ENCODE results near the gene MICAL2.

MICAL2 gene

DNA sequence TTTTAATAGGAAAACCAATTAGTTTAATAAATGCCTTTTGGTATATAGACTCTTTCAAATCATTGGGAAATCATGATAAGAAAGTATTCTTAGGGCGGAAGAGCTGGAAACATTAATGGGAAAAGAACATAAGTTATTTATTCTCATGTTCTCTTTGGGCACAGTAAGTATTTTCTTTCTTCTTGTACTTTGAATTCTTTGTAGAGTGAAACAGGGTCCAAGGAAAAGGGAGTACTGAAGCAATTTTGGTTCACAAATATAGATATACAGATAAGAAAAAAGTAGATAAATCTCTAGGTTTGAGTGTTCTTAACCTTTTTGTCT is 123.2 kb downstream of the MICAL2 start:
- TF ChIP-seq ZNF8 (CRISPR knock-in tag; IDR thresholded peaks at IDR 0.05) = no peak
- TF ChIP-seq ZNF565 (CRISPR knock-in tag; conservative IDR thresholded peaks at IDR 0.05; ENCODE audit: low read depth) = no peak
- TF ChIP-seq GLIS3 (CRISPR knock-in tag; IDR thresholded peaks at IDR 0.05) = no peak
- TF ChIP-seq SNAI2 (CRISPR knock-in tag; IDR thresholded peaks at IDR 0.05) = no peak
- TF ChIP-seq TOX (CRISPR knock-in tag; IDR thresholded peaks at IDR 0.05; ENCODE audit: borderline replicate concordance) = no peak
- TF ChIP-seq PPARA (CRISPR knock-in tag; IDR thresholded peaks at IDR 0.05; ENCODE audit: borderline replicate concordance) = no peak
- no peak for TF ChIP-seq ZFP30 (CRISPR knock-in tag; IDR thresholded peaks at IDR 0.05)
- no peak for TF ChIP-seq RARB (CRISPR knock-in tag; IDR thresholded peaks at IDR 0.05)
- no peak for TF ChIP-seq ZFP3 (CRISPR knock-in tag; IDR thresholded peaks at IDR 0.05)
- no peak for TF ChIP-seq ARNTL (CRISPR knock-in tag; IDR thresholded peaks at IDR 0.05; ENCODE audit: borderline replicate concordance, low read depth)
- TF ChIP-seq BACH2 (CRISPR knock-in tag; IDR thresholded peaks at IDR 0.05; ENCODE audit: borderline replicate concordance) = no peak
- TF ChIP-seq, protein P1, sequence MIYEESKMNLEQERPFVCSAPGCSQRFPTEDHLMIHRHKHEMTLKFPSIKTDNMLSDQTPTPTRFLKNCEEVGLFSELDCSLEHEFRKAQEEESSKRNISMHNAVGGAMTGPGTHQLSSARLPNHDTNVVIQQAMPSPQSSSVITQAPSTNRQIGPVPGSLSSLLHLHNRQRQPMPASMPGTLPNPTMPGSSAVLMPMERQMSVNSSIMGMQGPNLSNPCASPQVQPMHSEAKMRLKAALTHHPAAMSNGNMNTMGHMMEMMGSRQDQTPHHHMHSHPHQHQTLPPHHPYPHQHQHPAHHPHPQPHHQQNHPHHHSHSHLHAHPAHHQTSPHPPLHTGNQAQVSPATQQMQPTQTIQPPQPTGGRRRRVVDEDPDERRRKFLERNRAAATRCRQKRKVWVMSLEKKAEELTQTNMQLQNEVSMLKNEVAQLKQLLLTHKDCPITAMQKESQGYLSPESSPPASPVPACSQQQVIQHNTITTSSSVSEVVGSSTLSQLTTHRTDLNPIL (CRISPR knock-in tag; IDR thresholded peaks at IDR 0.05; ENCODE audit: low read depth) = no peak
- no peak for TF ChIP-seq ESRRG (CRISPR knock-in tag; IDR thresholded peaks at IDR 0.05)
- TF ChIP-seq POU6F1 (CRISPR knock-in tag; IDR thresholded peaks at IDR 0.05; ENCODE audit: borderline replicate concordance, low read depth) = no peak
- TF ChIP-seq CSRNP3 (CRISPR knock-in tag; IDR thresholded peaks at IDR 0.05) = no peak
- no peak; the same call in 1 of the 2 replicates for TF ChIP-seq ISL1 (CRISPR knock-in tag; IDR thresholded peaks at IDR 0.05)
- no peak for TF ChIP-seq ZC3H10 (CRISPR knock-in tag; IDR thresholded peaks at IDR 0.05)
- TF ChIP-seq TCF4 (CRISPR knock-in tag; IDR thresholded peaks at IDR 0.05; ENCODE audit: borderline replicate concordance) = no peak
- no peak for ATAC-seq

- TF ChIP-seq ZFP30 (CRISPR knock-in tag; IDR thresholded peaks at IDR 0.05) = no peak
These were observed 123.8 kb downstream of the MICAL2 start for GRCh38 chr11:12234221-12234620.

GRCh38 chr11:12235080-12235479 is 124.7 kb downstream of the MICAL2 start:
- TF ChIP-seq BACH2 (CRISPR knock-in tag; IDR thresholded peaks at IDR 0.05; ENCODE audit: borderline replicate concordance) = no peak
- no peak for TF ChIP-seq ESRRG (CRISPR knock-in tag; IDR thresholded peaks at IDR 0.05)
- TF ChIP-seq ZNF70 (CRISPR knock-in tag; IDR thresholded peaks at IDR 0.05) = no peak
- TF ChIP-seq CSRNP3 (CRISPR knock-in tag; IDR thresholded peaks at IDR 0.05) = no peak
- TF ChIP-seq ZFP3 (CRISPR knock-in tag; IDR thresholded peaks at IDR 0.05) = no peak
- TF ChIP-seq ZNF8 (CRISPR knock-in tag; IDR thresholded peaks at IDR 0.05) = no peak
- TF ChIP-seq ZNF565 (CRISPR knock-in tag; conservative IDR thresholded peaks at IDR 0.05; ENCODE audit: low read depth) = no peak
- TF ChIP-seq PATZ1 (CRISPR knock-in tag; IDR thresholded peaks at IDR 0.05; ENCODE audit: borderline replicate concordance) = no peak
- no peak for ATAC-seq

More at GRCh38 chr11:12234221-12234620, 123.8 kb downstream of the MICAL2 start:
- no peak for ATAC-seq

GRCh38 chr11:12235553-12235946 is 125.2 kb downstream of the MICAL2 start:
- peak; percentile 38 for ATAC-seq

More at GRCh38 chr11:12235553-12235946, 125.2 kb downstream of the MICAL2 start:
- TF ChIP-seq ZNF70 (CRISPR knock-in tag; IDR thresholded peaks at IDR 0.05) (no peak), SNAI2 (CRISPR knock-in tag; IDR thresholded peaks at IDR 0.05) (no peak), ARNTL (CRISPR knock-in tag; IDR thresholded peaks at IDR 0.05; ENCODE audit: borderline replicate concordance, low read depth) (no peak)
